ENCODE measurements around the gene TP53I11.

Gene TP53I11

DNA sequence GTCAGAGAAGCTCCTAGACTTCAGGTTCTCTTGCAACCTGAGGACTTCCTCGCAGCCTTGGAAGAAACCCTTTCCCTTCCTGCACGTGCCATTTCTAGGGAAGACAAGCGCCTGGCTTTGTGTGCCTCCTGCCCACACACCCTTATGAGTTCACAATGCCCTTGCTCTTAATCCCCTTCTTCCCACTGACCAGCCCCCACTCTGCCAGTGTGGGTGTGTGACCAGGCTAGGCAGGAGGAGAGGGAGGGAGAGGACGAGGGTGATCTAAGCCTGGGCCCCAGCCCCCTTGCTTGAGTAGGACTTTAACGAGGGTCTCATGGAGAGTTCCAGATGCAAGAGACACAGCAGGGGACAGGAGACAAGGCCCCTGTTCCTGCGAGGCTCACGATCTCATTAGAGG lies 30.2 kb downstream of the TP53I11 start:
- in situ Hi-C loops (cut with MboI; ENCODE audit: low sequenced_read_pairs), result no loop called here

DNA sequence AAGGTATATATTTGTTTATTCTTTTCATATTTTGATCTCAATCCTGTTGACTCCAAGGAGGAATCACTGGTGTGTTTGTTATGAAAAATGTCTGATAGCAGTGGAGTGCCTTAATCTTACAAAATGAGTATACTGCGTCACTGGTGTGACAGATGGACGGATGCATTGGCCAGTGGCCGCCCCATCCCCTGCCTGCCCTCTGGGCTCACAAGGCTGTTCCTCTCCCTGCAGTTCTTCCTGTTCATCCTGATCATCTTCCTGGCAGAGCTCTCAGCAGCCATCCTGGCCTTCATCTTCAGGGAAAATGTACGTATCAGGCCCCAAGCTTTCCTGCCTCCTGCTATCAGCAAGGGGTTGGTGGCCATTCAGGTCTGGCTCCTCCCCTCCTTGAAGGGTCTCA lies 32.9 kb downstream of the TP53I11 start:
- in situ Hi-C loops (cut with MboI; ENCODE audit: low sequenced_read_pairs), result loop anchor here (10.0 kb wide), 1 partner anchor 293 kb away; no protein-coding TSS in a partner anchor

DNA sequence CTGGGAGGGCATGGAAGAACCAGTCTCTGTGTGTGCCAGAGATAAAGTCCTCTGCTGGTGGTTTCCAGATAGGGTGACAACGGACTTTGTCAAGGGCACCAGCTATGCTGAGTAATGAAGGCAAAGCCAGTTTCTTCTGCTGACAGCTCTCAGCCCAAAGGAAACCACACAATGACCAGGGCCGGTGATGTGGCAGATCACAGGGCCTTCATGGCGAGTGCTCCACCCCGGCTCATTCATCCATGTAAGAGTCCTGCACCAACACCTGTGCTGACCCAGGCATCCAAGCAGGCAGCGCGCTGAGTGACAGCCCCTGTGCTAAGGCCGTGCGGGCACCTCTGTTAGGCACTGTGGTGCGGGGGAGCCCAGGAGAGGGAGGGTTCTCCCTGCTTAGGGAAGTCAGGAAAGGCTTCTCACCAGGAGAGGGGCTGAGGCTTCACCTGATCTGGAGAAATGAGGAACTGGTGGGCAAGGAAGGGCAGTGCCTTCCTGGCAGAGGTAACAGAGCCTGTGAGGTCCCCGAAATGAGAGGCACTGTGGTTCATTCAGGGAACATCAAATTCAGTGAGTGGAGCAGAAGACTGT lies 33.8 kb downstream of the TP53I11 start:
- in situ Hi-C loops (cut with MboI; ENCODE audit: low sequenced_read_pairs), result loop anchor here (10.0 kb wide), 1 partner anchor 292 kb away; no protein-coding TSS in a partner anchor

DNA sequence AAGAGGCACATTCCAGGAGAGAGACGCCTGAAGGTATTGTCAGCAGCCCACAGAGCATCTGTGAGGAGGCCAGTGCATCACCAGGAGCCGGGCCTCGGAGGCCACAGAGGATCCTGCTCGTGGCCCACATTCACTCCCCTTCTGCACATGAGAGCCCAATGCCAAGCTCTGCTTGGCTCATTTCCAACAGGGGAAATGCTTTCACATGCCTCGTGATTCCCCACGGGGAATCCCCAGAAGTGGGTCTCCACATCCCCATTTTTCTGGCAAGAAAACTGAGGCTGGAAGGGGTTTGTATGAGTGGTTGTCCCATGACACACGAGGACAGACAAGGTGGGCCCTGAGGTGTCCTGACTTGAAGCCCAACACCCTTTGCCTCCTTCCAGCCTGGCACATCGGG lies 34.4 kb downstream of the TP53I11 start:
- in situ Hi-C loops (cut with MboI; ENCODE audit: low sequenced_read_pairs), result loop anchor here (10.0 kb wide), 1 partner anchor 292 kb away; no protein-coding TSS in a partner anchor

DNA sequence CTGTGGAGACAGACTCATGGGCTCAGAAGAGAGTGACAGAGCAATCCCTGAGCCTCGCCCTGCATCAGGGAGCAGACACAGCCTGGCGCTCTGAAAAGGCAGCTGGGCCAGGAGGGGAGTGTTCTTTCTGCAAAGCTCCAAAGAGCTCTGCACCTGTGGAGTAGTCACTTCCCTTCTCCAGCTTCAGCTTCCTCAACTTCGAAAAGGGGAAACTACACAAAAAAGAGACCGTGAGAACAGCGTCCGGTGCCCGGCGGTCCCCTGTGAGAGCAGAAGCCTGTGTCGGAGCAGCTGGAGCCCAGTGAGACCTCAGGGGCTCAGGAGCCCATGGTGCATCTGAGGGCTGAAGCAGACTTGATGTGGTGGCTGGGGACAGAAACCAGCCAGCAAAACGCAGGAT lies 35.1 kb downstream of the TP53I11 start:
- in situ Hi-C loops (cut with MboI; ENCODE audit: low sequenced_read_pairs), result loop anchor here (10.0 kb wide), 1 partner anchor 291 kb away; no protein-coding TSS in a partner anchor

DNA sequence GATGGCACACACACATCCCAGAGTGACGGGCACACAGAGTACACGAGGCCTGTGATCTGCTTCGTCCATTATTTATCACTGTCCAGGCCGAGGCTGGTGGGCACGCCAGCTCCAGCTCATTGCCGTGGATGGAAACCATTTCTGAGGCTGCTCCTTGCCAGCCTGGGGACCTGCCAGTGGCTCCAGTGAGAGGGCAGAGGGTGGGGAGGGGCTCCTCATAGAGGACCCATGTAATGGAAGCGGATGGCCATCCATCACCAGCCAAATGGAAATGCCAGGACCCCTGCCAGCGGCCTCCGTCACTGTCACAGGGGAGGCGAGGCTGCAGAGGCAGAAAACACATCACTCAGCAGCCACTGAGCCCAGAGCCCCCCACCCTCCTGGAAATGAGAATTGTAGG lies 35.7 kb downstream of the TP53I11 start:
- in situ Hi-C loops (cut with MboI; ENCODE audit: low sequenced_read_pairs), result loop anchor here (10.0 kb wide), 1 partner anchor 290 kb away; no protein-coding TSS in a partner anchor

DNA sequence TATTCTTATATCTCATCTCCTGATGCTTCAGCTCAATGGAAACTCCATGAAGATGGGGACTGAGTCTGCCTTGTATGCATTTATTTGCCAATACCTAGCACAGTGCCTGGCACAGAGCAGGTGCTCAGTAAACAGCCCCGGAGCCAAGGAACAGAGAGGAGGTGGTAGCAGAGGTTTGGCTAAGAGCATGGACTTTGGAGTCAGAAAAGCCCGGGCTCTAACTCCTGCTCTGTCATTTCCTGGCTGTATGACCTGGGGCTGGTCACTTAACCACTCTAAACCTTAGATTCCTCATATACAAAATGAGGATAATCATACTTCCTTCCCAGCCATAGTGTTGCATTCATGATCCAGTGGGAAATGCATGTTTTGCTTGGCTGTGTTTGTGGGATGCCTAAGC lies 36.6 kb downstream of the TP53I11 start:
- in situ Hi-C loops (cut with MboI; ENCODE audit: low sequenced_read_pairs), result loop anchor here (10.0 kb wide), 1 partner anchor 289 kb away; no protein-coding TSS in a partner anchor

DNA sequence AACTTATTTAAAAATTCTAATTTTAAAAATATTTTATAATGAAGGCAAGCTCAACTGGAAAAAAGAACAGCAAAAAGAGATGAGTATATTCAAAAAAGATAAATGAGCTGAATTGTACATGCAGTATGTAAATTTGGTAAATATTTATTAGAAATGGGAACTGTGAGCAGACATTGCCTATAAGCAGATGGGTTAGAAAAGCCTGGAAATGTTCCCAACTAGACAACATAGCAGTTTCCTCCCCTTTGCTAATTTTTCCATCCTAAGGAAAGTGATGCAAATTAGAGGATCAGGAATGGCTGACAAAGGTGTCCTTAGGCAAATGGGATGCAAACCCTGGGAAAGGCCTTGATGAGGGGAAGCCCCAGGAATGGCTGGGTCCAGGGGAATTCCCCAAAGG lies 37.2 kb downstream of the TP53I11 start:
- in situ Hi-C loops (cut with MboI; ENCODE audit: low sequenced_read_pairs), result loop anchor here (10.0 kb wide), 1 partner anchor 289 kb away; no protein-coding TSS in a partner anchor

DNA sequence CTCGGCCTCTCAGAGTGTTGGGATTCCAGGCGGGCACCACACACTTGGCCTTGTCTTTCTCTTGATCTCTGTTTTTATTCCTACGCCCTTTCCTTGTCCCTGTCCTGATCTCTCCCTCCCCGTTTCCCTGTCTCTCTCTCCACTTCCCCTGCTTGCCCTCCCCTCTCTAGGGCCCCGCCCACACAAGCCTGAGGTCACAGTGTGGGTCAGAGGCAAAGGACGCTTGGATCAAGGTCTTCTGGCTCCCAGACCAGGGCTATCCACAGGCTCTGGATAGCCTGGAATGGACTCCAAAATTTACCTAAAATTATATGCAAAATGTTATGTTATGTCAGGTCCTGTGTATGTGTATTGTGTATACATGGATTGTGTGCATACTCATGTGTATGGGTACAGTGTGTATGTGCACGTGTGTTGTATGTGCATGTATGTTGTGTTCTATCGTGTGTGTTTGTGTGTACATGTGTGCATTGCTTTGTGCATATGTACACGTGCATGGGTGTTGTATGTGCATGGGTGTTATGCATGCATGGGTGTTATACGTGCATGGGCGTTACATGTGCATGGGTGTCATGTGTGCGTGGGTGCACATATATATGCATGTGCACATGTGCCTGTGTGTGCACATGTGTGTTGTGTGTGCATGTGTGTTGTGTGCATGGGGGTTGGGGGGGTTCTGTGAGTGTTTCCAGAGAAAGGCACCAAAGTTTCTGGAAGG lies 38.3 kb downstream of the TP53I11 start:
- in situ Hi-C loops (cut with MboI; ENCODE audit: low sequenced_read_pairs), result loop anchor here (10.0 kb wide), 1 partner anchor 288 kb away; no protein-coding TSS in a partner anchor

DNA sequence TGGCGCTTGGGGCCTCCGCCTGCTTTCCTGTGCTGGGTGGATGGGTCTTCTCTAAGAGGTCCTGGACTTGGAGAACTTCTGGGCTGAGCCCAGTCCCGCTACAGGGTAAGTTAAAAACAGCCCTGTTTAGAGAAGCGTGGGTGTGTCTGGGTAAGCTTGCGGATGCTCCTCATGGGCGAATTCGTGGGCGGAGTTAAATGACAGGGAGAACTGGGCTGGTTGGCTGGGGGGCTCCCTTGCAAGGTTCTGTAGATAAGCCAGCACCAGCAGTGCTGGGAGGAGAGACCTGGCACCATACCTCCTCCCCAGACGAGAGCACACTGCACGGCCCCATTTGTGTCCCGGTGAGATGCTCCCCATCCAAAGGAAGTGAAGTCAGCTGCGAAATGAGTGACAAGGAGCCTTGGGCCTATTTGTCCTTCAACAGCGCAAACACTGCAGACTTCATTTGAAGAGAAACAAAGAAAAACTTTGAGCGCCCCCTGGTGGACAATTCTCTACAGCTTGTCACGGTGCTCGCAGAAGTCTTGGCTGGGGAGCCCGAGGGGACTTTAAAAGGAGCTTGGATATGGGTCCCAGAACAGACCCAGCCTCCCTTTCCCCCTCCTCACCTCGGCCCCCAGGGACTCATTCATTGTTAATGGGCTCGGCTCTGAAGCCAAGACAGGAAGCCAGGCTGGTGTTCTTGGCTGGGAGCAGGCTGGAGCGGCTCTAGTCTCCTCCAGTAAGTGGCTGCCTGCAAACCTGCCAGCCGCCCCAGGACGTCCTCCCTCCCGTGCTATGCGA lies 39.5 kb downstream of the TP53I11 start:
- in situ Hi-C loops (cut with MboI; ENCODE audit: low sequenced_read_pairs), result loop anchor here (10.0 kb wide), 1 partner anchor 286 kb away; no protein-coding TSS in a partner anchor

DNA sequence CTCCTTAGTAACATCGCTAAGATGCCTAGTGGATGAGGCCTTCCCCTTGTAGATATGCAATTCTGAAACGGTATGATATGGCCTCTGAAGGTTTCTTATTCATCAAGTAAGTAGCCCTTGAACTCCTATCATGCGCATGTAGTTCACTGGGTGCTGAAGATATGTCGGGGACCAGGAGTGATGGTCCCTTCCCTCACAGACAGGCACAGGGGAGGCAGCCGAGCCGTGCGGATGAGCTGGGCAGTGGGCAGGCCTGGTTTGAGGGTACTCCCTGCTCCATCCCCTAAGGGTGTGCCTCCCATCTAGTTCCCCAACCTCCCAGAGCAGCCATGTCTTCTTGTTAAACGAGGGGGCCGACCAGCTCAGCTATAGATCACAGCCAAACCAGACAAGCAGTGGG lies 40.1 kb downstream of the TP53I11 start:
- in situ Hi-C loops (cut with MboI; ENCODE audit: low sequenced_read_pairs), result loop anchor here (10.0 kb wide), 1 partner anchor 286 kb away; no protein-coding TSS in a partner anchor

DNA sequence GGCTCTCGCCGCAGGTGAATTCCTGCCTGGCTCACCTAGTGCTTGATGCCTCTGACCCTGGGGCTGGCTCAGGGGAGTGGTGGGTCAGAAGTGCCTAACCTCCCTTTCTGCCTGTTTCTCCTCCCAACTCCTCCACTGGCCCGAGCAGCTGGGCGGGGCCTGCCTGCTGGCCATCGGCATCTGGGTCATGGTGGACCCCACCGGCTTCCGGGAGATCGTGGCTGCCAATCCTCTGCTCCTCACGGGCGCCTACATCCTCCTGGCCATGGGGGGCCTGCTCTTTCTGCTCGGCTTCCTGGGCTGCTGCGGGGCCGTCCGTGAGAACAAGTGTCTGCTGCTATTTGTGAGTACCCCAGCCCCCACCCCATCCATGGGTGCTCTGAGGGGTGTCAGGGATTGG lies 41.1 kb downstream of the TP53I11 start:
- in situ Hi-C loops (cut with MboI; ENCODE audit: low sequenced_read_pairs), result no loop called here

DNA sequence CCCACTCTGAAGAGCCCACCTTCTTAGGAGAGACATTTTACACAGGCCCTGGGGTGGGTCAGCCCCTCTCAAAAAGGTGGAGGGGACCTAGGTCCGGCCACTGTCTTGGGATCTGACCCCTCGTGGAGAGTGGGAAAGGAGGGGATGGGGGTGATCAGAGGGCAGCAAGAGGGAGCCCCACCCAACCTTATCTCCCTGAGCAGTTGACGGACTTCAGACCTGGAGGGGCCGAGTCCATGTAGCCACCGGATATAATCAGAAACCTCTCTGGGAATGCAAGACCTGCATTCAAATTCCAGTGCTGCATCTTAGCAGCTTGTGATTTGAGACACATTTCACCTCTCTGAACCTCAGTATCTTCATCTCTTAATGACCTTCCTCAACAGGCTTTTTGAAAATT lies 44.0 kb downstream of the TP53I11 start:
- in situ Hi-C loops (cut with MboI; ENCODE audit: low sequenced_read_pairs), result no loop called here

DNA sequence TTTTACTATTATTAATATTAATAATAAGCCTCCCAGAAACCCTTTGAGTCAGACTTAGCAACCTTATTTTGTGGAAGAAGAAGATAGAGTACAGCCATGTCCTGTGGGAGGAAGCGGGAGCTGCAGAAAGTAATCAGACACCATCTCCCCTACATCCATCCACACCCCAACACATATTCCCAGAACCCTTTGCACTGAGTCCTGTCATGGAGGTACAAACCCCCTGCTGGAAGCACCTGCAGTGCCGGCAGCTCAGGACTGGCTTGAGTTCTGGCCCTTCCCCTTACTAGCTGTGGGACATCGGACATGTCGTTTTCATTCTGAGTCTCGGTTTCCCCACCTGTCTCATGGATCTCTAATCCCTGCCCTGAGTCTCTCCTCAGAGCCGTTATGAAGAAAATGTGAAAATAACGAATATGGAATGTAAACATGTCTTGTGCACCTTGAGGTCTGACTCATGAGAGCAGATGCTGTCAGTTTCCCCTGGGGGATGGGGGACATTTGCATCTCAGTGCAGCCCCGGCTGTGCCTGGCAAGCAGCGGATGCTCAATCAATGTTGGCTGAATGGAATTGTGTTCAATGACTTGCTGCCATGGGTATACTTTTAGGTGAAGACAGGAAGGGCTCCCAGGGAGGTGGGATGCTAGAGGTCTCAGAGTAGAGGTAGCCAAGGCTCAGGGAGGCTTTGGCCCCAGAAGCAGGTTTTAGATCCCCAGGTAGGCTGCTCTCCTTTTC lies 45.4 kb downstream of the TP53I11 start:
- in situ Hi-C loops (cut with MboI; ENCODE audit: low sequenced_read_pairs), result no loop called here

DNA sequence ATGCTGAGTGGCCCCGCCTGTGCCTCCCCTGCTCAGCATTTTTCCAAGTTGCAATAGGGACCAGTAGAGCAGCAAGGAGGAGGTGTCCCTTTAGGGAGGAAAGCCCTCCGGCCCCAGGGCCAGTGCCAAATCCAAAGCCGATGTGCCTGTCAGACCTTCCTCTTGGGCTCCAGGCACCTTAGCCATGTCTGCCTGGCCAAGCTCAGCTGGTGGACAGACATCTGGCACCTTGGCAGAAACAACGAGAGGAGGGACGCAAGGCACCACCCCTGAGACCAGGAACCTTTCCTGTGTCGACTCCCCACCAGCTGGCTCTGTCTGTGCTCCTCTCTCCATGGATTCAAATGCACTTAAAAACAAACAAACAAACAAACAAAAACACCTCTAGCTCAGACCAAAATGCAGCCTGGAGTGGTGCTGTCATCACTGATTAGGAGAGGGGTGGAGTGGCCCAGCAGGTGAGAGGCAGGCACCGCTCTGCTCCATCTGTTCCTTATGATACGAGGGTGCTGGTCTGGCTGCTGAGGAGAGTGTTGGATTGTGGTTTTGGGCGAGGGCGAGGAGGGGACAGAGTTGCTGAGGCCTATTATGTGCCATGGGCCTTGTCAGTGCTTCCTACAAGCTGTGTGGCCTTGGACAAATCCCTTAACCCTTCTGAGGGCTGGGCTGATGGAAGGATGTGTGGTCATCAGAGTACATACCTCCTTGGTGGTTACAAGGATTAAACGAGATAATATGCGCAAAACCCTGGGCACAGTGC lies 46.2 kb downstream of the TP53I11 start:
- in situ Hi-C loops (cut with MboI; ENCODE audit: low sequenced_read_pairs), result no loop called here

DNA sequence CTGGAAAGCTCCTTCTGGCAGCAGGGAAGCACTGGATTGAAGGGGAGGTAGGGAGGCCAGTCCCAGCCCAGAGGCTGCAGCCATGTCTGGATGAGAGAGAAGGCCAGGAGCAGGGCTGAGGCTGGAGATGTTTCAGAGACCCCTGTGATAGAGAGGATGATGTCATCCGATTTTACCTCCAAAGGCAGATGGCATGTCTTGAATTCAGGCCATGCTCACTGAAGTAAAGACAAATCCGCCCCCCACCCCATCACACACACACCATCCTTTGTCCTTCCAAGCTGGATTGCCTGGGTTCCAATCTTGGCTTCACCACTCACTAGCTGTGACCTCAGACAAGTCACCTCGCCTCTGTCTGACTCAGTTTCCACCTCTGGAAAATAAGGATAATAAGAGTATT lies 47.2 kb downstream of the TP53I11 start:
- in situ Hi-C loops (cut with MboI; ENCODE audit: low sequenced_read_pairs), result no loop called here

DNA sequence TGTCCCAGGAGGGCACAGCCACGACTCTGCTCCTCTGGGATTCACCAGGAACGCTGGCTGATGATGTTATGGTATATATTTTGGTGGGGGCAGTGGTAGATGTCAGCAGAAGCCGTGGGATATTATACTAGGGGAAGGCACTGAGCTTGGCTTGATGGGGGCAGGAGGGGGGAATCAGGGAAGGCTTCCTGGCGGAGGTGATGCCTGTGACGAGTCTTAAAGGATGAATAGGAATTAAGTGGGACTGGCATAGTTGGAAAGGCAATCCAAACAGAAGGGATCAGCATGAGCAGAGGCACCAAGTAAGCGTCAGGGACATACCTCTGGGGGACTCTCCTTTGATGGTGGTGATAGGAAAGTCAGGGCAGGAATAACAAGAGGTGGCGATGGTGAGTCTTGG lies 47.6 kb downstream of the TP53I11 start:
- in situ Hi-C loops (cut with MboI; ENCODE audit: low sequenced_read_pairs), result no loop called here

DNA sequence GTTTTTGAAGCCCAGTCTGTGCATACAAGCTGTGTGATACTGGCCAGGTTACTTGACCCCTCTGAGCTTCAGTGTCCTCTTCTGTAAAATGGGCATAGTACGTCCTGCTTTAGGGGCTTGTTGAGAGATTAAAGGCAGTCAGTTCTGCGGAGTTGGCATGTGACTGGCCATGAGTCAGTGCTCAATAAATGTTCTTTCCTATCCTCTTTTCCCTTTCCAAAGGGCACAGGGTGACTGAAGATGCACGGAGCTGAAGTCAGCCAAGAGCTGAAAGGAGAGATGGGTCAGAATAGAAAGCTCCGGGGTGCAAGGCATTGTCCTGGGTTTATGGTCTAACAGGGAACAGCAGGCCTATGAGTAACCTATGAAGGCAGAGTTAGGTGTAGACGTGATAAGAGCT lies 48.9 kb downstream of the TP53I11 start:
- in situ Hi-C loops (cut with MboI; ENCODE audit: low sequenced_read_pairs), result no loop called here

DNA sequence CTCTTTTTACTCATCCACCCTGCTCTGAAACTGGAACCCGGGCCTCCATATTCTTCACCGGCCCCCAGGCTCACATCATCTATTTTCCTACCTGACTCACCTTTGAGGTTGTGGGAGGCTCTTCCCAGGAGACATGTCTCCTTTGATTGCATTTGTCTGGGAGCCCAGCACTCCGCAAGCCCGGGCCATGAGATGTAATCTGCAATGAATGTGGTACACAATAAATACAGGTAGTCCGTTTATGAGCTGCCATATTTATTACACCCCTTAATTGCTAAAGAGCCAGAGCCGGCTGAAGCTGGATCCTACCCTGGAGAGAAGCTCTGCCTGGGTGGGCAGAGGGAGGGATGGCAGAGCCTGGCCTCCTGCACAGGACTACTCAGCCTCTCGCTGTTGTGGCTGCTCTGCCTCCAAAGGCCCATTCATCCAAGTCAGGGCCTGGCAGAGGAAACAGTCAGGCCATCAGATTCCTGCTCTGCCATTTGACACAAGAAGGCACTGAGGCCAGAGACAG lies 49.5 kb downstream of the TP53I11 start:
- in situ Hi-C loops (cut with MboI; ENCODE audit: low sequenced_read_pairs), result no loop called here

DNA sequence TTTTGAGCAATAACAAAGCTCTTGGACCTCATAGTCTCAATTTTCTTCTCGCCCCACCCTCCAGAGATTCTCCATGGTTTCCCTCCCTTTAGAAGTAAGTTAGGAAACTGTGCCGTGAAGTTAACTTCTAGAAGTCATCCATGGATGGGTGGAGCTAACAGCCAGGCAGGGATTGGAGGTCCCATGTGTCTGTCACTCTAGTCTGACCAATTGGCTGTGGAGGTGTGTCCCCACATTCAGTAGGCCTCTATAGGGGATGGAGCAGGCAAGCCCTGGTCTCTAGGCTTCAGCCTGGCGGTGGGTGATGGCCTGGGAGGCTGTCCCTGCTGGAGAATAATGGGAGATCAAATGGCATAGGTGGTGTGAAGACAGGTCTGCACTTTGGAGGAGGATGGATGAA lies 50.7 kb downstream of the TP53I11 start:
- in situ Hi-C loops (cut with MboI; ENCODE audit: low sequenced_read_pairs), result loop anchor here (25.0 kb wide), 1 partner anchor 613 kb away; no protein-coding TSS in a partner anchor

Data from HL-60/S4 treated with retinoic acid at 250 ng/mL for 4 days and 3 days (cell line).